Hepatocyte (in vitro differentiated cells): Measurements from ENCODE around the gene SOS1. TPM values are rescaled to one million over a fixed set of nuclear protein-coding genes. Genes with fewer than 3 reads are reported as not detected.

Source experiments
- DNase-seq: peaks from one replicate; pipeline ENCODE4 v3.0.0-alpha.2; 2016; ENCODE audit warnings: low spot score
- H2AFZ ChIP-seq: fragments of 200-600 bp; sonication (generic); 2 replicates; pipeline ENCODE4 v1.6.0; 2016; ENCODE audit warnings: antibody characterized with exemption, mild to moderate bottlenecking
- H3K27ac ChIP-seq: fragments of 200-600 bp; sonication (generic); 2 replicates; pipeline ENCODE4 v1.5.1; 2016; ENCODE audit warnings: mild to moderate bottlenecking
- H3K27me3 ChIP-seq: fragments of 200-600 bp; sonication (generic); 2 replicates; pipeline ENCODE4 v1.6.1; 2016
- H3K36me3 ChIP-seq: fragments of 200-600 bp; sonication (generic); replicated peaks from 2 replicates; pipeline ENCODE4 v1.5.1; 2016; ENCODE audit warnings: low read depth; ENCODE audit not compliant: insufficient read depth
- H3K4me1 ChIP-seq: fragments of 200-600 bp; sonication (generic); 2 replicates; pipeline ENCODE4 v1.5.1; 2016; ENCODE audit warnings: mild to moderate bottlenecking, moderate library complexity; ENCODE audit not compliant: insufficient read depth
- H3K4me2 ChIP-seq: fragments of 200-600 bp; sonication (generic); 2 replicates; pipeline ENCODE4 v1.6.0; 2016
- H3K4me3 ChIP-seq: fragments of 200-600 bp; sonication (generic); 2 replicates; pipeline ENCODE4 v1.5.1; 2016; ENCODE audit warnings: mild to moderate bottlenecking
- H3K79me2 ChIP-seq: fragments of 200-600 bp; sonication (generic); 2 replicates; pipeline ENCODE4 v1.6.0; 2017; ENCODE audit warnings: mild to moderate bottlenecking
- H3K9me2 ChIP-seq: fragments of 200-600 bp; sonication (generic); replicated peaks from 2 replicates; pipeline ENCODE4 v1.6.0; 2017; ENCODE audit warnings: mild to moderate bottlenecking; ENCODE audit not compliant: insufficient read depth
- H3K9me3 ChIP-seq: fragments of 200-600 bp; sonication (generic); 2 replicates; pipeline ENCODE4 v1.5.1; 2016; ENCODE audit warnings: low read depth, mild to moderate bottlenecking
- H4K20me1 ChIP-seq: fragments of 200-600 bp; sonication (generic); 2 replicates; pipeline ENCODE4 v1.6.0; 2016; ENCODE audit warnings: mild to moderate bottlenecking; ENCODE audit not compliant: insufficient read depth, poor library complexity, severe bottlenecking
- EZH2 ChIP-seq: fragments of 200-600 bp; sonication (generic); IDR thresholded peaks from 2 replicates; pipeline ENCODE4 v1.6.1; 2016; ENCODE audit warnings: antibody characterized with exemption, mild to moderate bottlenecking, borderline replicate concordance
- EZH2phosphoT487 ChIP-seq: fragments of 200-600 bp; sonication (generic); IDR thresholded peaks from one replicate; pipeline ENCODE4 v1.6.1; 2018; ENCODE audit warnings: antibody characterized with exemption, mild to moderate bottlenecking, low read depth, moderate library complexity; ENCODE audit not compliant: unreplicated experiment, severe bottlenecking
- WGBS: methylation state at CpG from one replicate; pipeline ENCODE4 v1.1.6; 2016; ENCODE audit warnings: low lambda C conversion rate; ENCODE audit errors: missing lambda C conversion rate; 5-methylcytosine and 5-hydroxymethylcytosine counted together
- polyA plus RNA-seq: library from polyadenylated mRNA; unstranded; fragments of >200 nt; fragmentation: Nextera tagmentation; extraction: Ambion mirVana; gene quantifications from 2 replicates; pipeline ENCODE4 v1.2.1, GENCODE V29; 2016
- total RNA-seq: library from RNA; depleted of rRNA; stranded (reverse); fragments of >200 nt; gene quantifications from 2 replicates; pipeline ENCODE4 v1.2.3, GENCODE V29; 2014
- TF ChIP-seq, protein P1 (sequence below): fragments of 200-600 bp; sonication (generic); IDR thresholded peaks from 2 replicates; pipeline ENCODE4 v1.5.1; 2016; ENCODE audit warnings: antibody characterized with exemption, mild to moderate bottlenecking; ENCODE audit not compliant: poor library complexity

The SOS1 gene
- total and polyA plus RNA-seq, 2 experiments from 2014 or later = 11.9 to 48.4 TPM

DNA sequence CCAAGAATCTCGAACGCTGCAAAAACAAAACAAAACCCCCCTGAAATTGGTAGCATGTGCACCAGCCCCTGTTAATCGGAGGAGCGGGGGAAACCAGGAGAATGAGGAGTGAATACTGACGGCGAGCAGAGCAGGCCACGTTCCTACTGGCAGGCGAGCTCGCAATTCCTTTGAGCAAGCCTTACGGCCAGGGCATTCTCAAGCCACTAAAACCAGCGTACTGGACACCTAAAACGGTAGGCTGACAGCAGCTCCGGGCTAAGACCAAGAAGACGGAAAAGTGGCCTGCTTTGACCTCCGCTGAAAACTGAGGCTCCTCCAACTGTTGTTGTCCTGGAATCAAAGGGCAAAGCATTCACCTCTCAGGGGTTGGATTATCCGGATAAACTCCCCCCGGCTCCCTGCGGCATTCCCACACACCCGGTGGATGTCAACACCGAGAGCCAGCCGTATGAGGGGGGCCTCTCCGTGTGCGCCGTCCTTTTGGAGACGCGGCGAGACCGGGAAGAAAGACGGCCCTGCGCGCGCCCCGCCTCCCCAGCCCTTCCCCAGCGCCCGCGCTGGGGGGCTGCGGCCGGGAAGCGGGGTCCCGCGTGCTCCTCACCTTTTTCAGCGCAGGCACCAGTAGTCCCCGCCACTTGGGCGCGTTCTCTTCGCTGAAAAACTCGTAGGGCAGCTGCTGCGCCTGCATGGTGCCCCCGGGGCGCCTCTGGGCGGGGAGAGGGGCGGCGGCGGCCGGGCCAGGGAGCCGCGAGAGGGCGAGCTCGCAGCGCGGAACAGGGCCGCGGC lies 925 bp downstream of the SOS1 start:
- peak overlapping the region; percentile 97 for H3K27ac ChIP-seq
- peaks cover 47% of the 10 kb centered on the region for H4K20me1 ChIP-seq
- H3K9me3 ChIP-seq = no peaks in the 10 kb centered on the region
- H3K4me2 ChIP-seq = peak overlapping the region; percentile 83
- no peaks in the 10 kb centered on the region for H3K9me2 ChIP-seq
- peaks cover 37% of the 10 kb centered on the region for H3K4me1 ChIP-seq
- H3K36me3 ChIP-seq = no peaks in the 10 kb centered on the region
- H3K27me3 ChIP-seq = no peaks in the 10 kb centered on the region
- 1% methylated on average over 43 of the region's 63 CpGs for WGBS
- no peak for TF ChIP-seq EZH2
- TF ChIP-seq, protein P1, sequence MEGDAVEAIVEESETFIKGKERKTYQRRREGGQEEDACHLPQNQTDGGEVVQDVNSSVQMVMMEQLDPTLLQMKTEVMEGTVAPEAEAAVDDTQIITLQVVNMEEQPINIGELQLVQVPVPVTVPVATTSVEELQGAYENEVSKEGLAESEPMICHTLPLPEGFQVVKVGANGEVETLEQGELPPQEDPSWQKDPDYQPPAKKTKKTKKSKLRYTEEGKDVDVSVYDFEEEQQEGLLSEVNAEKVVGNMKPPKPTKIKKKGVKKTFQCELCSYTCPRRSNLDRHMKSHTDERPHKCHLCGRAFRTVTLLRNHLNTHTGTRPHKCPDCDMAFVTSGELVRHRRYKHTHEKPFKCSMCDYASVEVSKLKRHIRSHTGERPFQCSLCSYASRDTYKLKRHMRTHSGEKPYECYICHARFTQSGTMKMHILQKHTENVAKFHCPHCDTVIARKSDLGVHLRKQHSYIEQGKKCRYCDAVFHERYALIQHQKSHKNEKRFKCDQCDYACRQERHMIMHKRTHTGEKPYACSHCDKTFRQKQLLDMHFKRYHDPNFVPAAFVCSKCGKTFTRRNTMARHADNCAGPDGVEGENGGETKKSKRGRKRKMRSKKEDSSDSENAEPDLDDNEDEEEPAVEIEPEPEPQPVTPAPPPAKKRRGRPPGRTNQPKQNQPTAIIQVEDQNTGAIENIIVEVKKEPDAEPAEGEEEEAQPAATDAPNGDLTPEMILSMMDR = peak; percentile 35
- no peak for TF ChIP-seq EZH2phosphoT487
- peak overlapping the region; percentile 72 for H3K4me3 ChIP-seq
- H2AFZ ChIP-seq = peak overlapping the region; percentile 31
- peaks cover 65% of the 10 kb centered on the region for H3K79me2 ChIP-seq
- peak; percentile 84 for DNase-seq

GRCh38 chr2:39118786-39119499 lies 1.9 kb downstream of the SOS1 start:
- peak overlapping the region; percentile 72 for H3K4me3 ChIP-seq
- H4K20me1 ChIP-seq = peaks cover 57% of the 10 kb centered on the region
- peak overlapping the region; percentile 83 for H3K4me2 ChIP-seq
- no peaks in the 10 kb centered on the region for H3K9me3 ChIP-seq
- no peaks in the 10 kb centered on the region for H3K9me2 ChIP-seq
- H3K27ac ChIP-seq = peak overlapping the region; percentile 97
- TF ChIP-seq EZH2phosphoT487 = no peak
- no peak for TF ChIP-seq EZH2
- TF ChIP-seq, protein P1 = no peak
- peaks cover 37% of the 10 kb centered on the region for H3K4me1 ChIP-seq
- peaks cover 74% of the 10 kb centered on the region for H3K79me2 ChIP-seq
- no peaks in the 10 kb centered on the region for H3K36me3 ChIP-seq
- H3K27me3 ChIP-seq = no peaks in the 10 kb centered on the region
- 14% methylated on average over 6 of the region's 6 CpGs for WGBS
- no peak overlapping the region for H2AFZ ChIP-seq
- peak; percentile 8 for DNase-seq

GRCh38 chr2:39115556-39115955 lies 5.3 kb downstream of the SOS1 start:
- no peak overlapping the region for H3K4me3 ChIP-seq
- no peaks in the 10 kb centered on the region for H3K27me3 ChIP-seq
- H3K4me2 ChIP-seq = no peak overlapping the region
- DNase-seq = no peak
- no peaks in the 10 kb centered on the region for H3K9me3 ChIP-seq
- no peaks in the 10 kb centered on the region for H3K9me2 ChIP-seq
- WGBS = 91% methylated on average over 1 of the region's 1 CpG
- no peaks in the 10 kb centered on the region for H3K36me3 ChIP-seq
- peaks cover 97% of the 10 kb centered on the region for H3K79me2 ChIP-seq
- H2AFZ ChIP-seq = no peak overlapping the region
- peaks cover 87% of the 10 kb centered on the region for H4K20me1 ChIP-seq
- no peak overlapping the region for H3K27ac ChIP-seq
- H3K4me1 ChIP-seq = peaks cover 18% of the 10 kb centered on the region
- TF ChIP-seq, protein P1 = no peak
- TF ChIP-seq EZH2 (no peak), EZH2phosphoT487 (no peak)
